Measurements from ENCODE around the gene IFIT5. TPM values are rescaled to one million over a fixed set of nuclear protein-coding genes. Genes with fewer than 3 reads are reported as not detected.

Gene IFIT5
- total RNA-seq, 1 donor from 2014 or later, result 9.1 TPM

- Histone ChIP-seq H3K27ac (no peak overlapping the region), H3K4me3 (no peak overlapping the region), H3K4me1 (no peaks in the 10 kb centered on the region), H3K27me3 (no peaks in the 10 kb centered on the region), H3K36me3 (no peaks in the 10 kb centered on the region), H3K9me3 (no peaks in the 10 kb centered on the region)
- no peak for DNase-seq (ENCODE audit: extremely low spot score in 2 of 2)
- TF ChIP-seq, protein P1, sequence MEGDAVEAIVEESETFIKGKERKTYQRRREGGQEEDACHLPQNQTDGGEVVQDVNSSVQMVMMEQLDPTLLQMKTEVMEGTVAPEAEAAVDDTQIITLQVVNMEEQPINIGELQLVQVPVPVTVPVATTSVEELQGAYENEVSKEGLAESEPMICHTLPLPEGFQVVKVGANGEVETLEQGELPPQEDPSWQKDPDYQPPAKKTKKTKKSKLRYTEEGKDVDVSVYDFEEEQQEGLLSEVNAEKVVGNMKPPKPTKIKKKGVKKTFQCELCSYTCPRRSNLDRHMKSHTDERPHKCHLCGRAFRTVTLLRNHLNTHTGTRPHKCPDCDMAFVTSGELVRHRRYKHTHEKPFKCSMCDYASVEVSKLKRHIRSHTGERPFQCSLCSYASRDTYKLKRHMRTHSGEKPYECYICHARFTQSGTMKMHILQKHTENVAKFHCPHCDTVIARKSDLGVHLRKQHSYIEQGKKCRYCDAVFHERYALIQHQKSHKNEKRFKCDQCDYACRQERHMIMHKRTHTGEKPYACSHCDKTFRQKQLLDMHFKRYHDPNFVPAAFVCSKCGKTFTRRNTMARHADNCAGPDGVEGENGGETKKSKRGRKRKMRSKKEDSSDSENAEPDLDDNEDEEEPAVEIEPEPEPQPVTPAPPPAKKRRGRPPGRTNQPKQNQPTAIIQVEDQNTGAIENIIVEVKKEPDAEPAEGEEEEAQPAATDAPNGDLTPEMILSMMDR (IDR thresholded peaks at IDR 0.05), result no peak
- TF ChIP-seq POLR2AphosphoS5 (IDR thresholded peaks at IDR 0.05; ENCODE audit: insufficient read depth in 1 of 2, low read depth in 1 of 2), result no peak
- no peak for TF ChIP-seq POLR2A (IDR thresholded peaks at IDR 0.05)
- intact Hi-C loops (cut with DNase I), result no loop called here
Measured at GRCh38 chr10:89465196-89465595, 50.8 kb downstream of the IFIT5 start.

GRCh38 chr10:89466599-89467035 is 52.2 kb downstream of the IFIT5 start:
- no peak overlapping the region for H3K27ac ChIP-seq
- no peak for TF ChIP-seq POLR2A (IDR thresholded peaks at IDR 0.05)
- no peak for TF ChIP-seq POLR2AphosphoS5 (IDR thresholded peaks at IDR 0.05; ENCODE audit: insufficient read depth in 1 of 2, low read depth in 1 of 2)
- TF ChIP-seq, protein P1 (IDR thresholded peaks at IDR 0.05), result no peak
- H3K36me3 ChIP-seq, result no peaks in the 10 kb centered on the region
- no peaks in the 10 kb centered on the region for H3K27me3 ChIP-seq
- no peak for DNase-seq (ENCODE audit: extremely low spot score in 2 of 2)
- no peaks in the 10 kb centered on the region for H3K9me3 ChIP-seq
- intact Hi-C loops (cut with DNase I), result no loop called here
- no peaks in the 10 kb centered on the region for H3K4me1 ChIP-seq
- H3K4me3 ChIP-seq, result no peak overlapping the region

GRCh38 chr10:89468191-89468965 is 54.0 kb downstream of the IFIT5 start:
- Histone ChIP-seq H3K4me1 (no peaks in the 10 kb centered on the region), H3K36me3 (no peaks in the 10 kb centered on the region), H3K4me3 (no peak overlapping the region), H3K9me3 (no peaks in the 10 kb centered on the region), H3K27ac (no peak overlapping the region), H3K27me3 (no peaks in the 10 kb centered on the region)
- TF ChIP-seq POLR2A (IDR thresholded peaks at IDR 0.05), result no peak
- TF ChIP-seq, protein P1 (IDR thresholded peaks at IDR 0.05), result no peak
- no peak for TF ChIP-seq POLR2AphosphoS5 (IDR thresholded peaks at IDR 0.05; ENCODE audit: insufficient read depth in 1 of 2, low read depth in 1 of 2)
- intact Hi-C loops (cut with DNase I), result no loop called here
- DNase-seq (ENCODE audit: extremely low spot score in 2 of 2), result no peak

DNA sequence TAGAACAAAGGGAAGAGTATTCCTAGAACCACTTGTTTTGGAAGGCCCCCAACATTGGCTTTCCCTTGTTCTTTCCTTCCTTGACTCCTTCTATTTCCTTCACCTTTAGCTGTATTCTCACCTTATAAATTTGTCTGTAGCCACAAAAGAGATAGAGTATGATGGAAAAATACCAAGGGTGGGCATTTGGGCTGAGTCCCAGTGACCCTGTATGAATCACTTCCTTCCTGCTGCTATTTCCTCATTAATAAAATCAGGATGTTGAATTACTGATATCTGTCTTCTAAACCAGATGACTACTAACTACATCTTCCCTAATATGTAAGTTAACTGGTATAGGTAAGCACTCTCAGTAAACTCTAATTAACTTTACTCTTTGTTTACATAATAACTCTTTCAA is 55.1 kb downstream of the IFIT5 start:
- Histone ChIP-seq H3K27ac (no peak overlapping the region), H3K27me3 (no peaks in the 10 kb centered on the region), H3K9me3 (no peaks in the 10 kb centered on the region), H3K4me1 (no peaks in the 10 kb centered on the region), H3K36me3 (no peaks in the 10 kb centered on the region), H3K4me3 (no peak overlapping the region)
- intact Hi-C loops (cut with DNase I), result no loop called here
- TF ChIP-seq POLR2A (IDR thresholded peaks at IDR 0.05) (no peak), POLR2AphosphoS5 (IDR thresholded peaks at IDR 0.05; ENCODE audit: insufficient read depth in 1 of 2, low read depth in 1 of 2) (no peak)
- TF ChIP-seq, protein P1 (IDR thresholded peaks at IDR 0.05), result no peak
- no peak for DNase-seq (ENCODE audit: extremely low spot score in 2 of 2)

Other genes with a start within 250 kb of the IFIT5 start
- 0.74 TPM for gene CH25H, start 207.3 kb upstream of the IFIT5 start, total RNA-seq
- 27.7 TPM for gene LIPA, start 162.8 kb upstream of the IFIT5 start, total RNA-seq
- gene IFIT2, start 112.5 kb upstream of the IFIT5 start, total RNA-seq, result 2.9 TPM
- gene IFIT3, start 86.6 kb upstream of the IFIT5 start, total RNA-seq, result 6.1 TPM
- gene IFIT1B, start 36.5 kb upstream of the IFIT5 start, total RNA-seq, result not detected
- 7.4 TPM for gene IFIT1, start 21.9 kb upstream of the IFIT5 start, total RNA-seq
- gene SLC16A12, start 121.0 kb downstream of the IFIT5 start, total RNA-seq, result 3.7 TPM
- 10.3 TPM for gene PANK1, start 230.7 kb downstream of the IFIT5 start, total RNA-seq

Data from vagina (tissue), 2 donors.